HG02588 (cell line): ENCODE results near the gene RIMS1.

Experiments
- ATAC-seq: cut with Tn5 transposase; IDR thresholded peaks from one replicate; pipeline ENCODE4 v1.9.1; 2021; ENCODE audit warnings: mild to moderate bottlenecking, moderate library complexity; ENCODE audit not compliant: unreplicated experiment

The RIMS1 gene

GRCh38 chr6:72238021-72238420, 351.7 kb downstream of the RIMS1 start:
- no peak for ATAC-seq

GRCh38 chr6:72238900-72239299, 352.6 kb downstream of the RIMS1 start:
- ATAC-seq, result no peak

- ATAC-seq, result no peak
Observed at GRCh38 chr6:72245565-72245964, 359.2 kb downstream of the RIMS1 start.

- ATAC-seq, result no peak
Observed at GRCh38 chr6:72246926-72247325, 360.6 kb downstream of the RIMS1 start.

- ATAC-seq, result no peak
Observed at GRCh38 chr6:72248621-72249020, 362.3 kb downstream of the RIMS1 start.

GRCh38 chr6:72250664-72251063, 364.3 kb downstream of the RIMS1 start:
- ATAC-seq, result no peak

GRCh38 chr6:72260489-72260888, 374.1 kb downstream of the RIMS1 start:
- no peak for ATAC-seq

GRCh38 chr6:72261554-72261953, 375.2 kb downstream of the RIMS1 start:
- no peak for ATAC-seq

GRCh38 chr6:72262254-72262653, 375.9 kb downstream of the RIMS1 start:
- ATAC-seq, result no peak

GRCh38 chr6:72267470-72267869, 381.1 kb downstream of the RIMS1 start:
- ATAC-seq, result no peak

GRCh38 chr6:72271531-72271930, 385.2 kb downstream of the RIMS1 start:
- ATAC-seq, result no peak

- ATAC-seq, result no peak
Observed at GRCh38 chr6:72272958-72273357, 386.6 kb downstream of the RIMS1 start.

- ATAC-seq, result no peak
Observed at GRCh38 chr6:72275888-72276287, 389.5 kb downstream of the RIMS1 start.

- no peak for ATAC-seq
Observed at GRCh38 chr6:72282201-72282600, 395.9 kb downstream of the RIMS1 start.

GRCh38 chr6:72283571-72283970, 397.2 kb downstream of the RIMS1 start:
- ATAC-seq, result no peak

- ATAC-seq, result no peak
Observed at GRCh38 chr6:72286911-72287311, 400.6 kb downstream of the RIMS1 start.

GRCh38 chr6:72287801-72288200, 401.5 kb downstream of the RIMS1 start:
- no peak for ATAC-seq

GRCh38 chr6:72288592-72288991, 402.2 kb downstream of the RIMS1 start:
- no peak for ATAC-seq

GRCh38 chr6:72290620-72291019, 404.3 kb downstream of the RIMS1 start:
- no peak for ATAC-seq

- no peak for ATAC-seq
Observed at GRCh38 chr6:72296375-72296774, 410.0 kb downstream of the RIMS1 start.

- ATAC-seq, result no peak
Observed at GRCh38 chr6:72305971-72306370, 419.6 kb downstream of the RIMS1 start.

- no peak for ATAC-seq
Observed at GRCh38 chr6:72316675-72317380, 430.5 kb downstream of the RIMS1 start.

- ATAC-seq, result no peak
Observed at GRCh38 chr6:72321788-72322187, 435.4 kb downstream of the RIMS1 start.
